Activated gamma-delta T cell treated with Interleukin-2 at 50 U/mL for 16 hours (primary cell): ENCODE results near the gene ST3GAL2.
"Not testable (repeated sequence)": the region's sequence is repeated elsewhere in the genome, so short reads cannot be mapped to it uniquely, and the experiment has no call there.

ENCODE experiments used
- DNase-seq: peaks from one replicate; pipeline ENCODE4 v3.0.0-alpha.2; 2020

Gene ST3GAL2

GRCh38 chr16:70413572-70413971 lies 25.3 kb downstream of the ST3GAL2 start:
- not testable (repeated sequence) for DNase-seq

GRCh38 chr16:70412385-70412784 lies 26.5 kb downstream of the ST3GAL2 start:
- DNase-seq = no peak

- no peak for DNase-seq
These were observed 28.2 kb downstream of the ST3GAL2 start for GRCh38 chr16:70410734-70411133.

- no peak for DNase-seq
These were observed 31.1 kb downstream of the ST3GAL2 start for GRCh38 chr16:70407811-70408274.

GRCh38 chr16:70406104-70406503 lies 32.8 kb downstream of the ST3GAL2 start:
- not testable (repeated sequence) for DNase-seq

GRCh38 chr16:70402916-70403659 lies 35.8 kb downstream of the ST3GAL2 start:
- DNase-seq = no peak

- DNase-seq = no peak
These were observed 38.9 kb downstream of the ST3GAL2 start for GRCh38 chr16:70399951-70400350.

- no peak for DNase-seq
These were observed 39.5 kb downstream of the ST3GAL2 start for GRCh38 chr16:70399381-70399780.

- no peak for DNase-seq
These were observed 40.6 kb downstream of the ST3GAL2 start for GRCh38 chr16:70398177-70398743.

- DNase-seq = no peak
These were observed 42.5 kb downstream of the ST3GAL2 start for GRCh38 chr16:70396246-70396904.

GRCh38 chr16:70395345-70395901 lies 43.5 kb downstream of the ST3GAL2 start:
- peak; percentile 51 for DNase-seq

GRCh38 chr16:70394853-70395252 lies 44.0 kb downstream of the ST3GAL2 start:
- DNase-seq = no peak

- no peak for DNase-seq
These were observed 45.2 kb downstream of the ST3GAL2 start for GRCh38 chr16:70393662-70394061.

GRCh38 chr16:70392606-70393005 lies 46.3 kb downstream of the ST3GAL2 start:
- no peak for DNase-seq

- DNase-seq = no peak
These were observed 46.9 kb downstream of the ST3GAL2 start for GRCh38 chr16:70391881-70392481.

GRCh38 chr16:70391446-70391845 lies 47.5 kb downstream of the ST3GAL2 start:
- DNase-seq = no peak

- no peak for DNase-seq
These were observed 48.1 kb downstream of the ST3GAL2 start for GRCh38 chr16:70390774-70391173.

- no peak for DNase-seq
These were observed 50.8 kb downstream of the ST3GAL2 start for GRCh38 chr16:70388006-70388680.

- not testable (repeated sequence) for DNase-seq
These were observed 52.5 kb downstream of the ST3GAL2 start for GRCh38 chr16:70386289-70386986.

GRCh38 chr16:70383421-70383960 lies 55.4 kb downstream of the ST3GAL2 start:
- DNase-seq = no peak

GRCh38 chr16:70381604-70382342 lies 57.1 kb downstream of the ST3GAL2 start:
- no peak for DNase-seq
